ENCODE results near the gene ENAH. TPM values are rescaled to one million over a fixed set of nuclear protein-coding genes. Genes with fewer than 3 reads are reported as not detected.

Gene ENAH
- total RNA-seq, 1 experiment from 2014 or later: 285 TPM

DNA sequence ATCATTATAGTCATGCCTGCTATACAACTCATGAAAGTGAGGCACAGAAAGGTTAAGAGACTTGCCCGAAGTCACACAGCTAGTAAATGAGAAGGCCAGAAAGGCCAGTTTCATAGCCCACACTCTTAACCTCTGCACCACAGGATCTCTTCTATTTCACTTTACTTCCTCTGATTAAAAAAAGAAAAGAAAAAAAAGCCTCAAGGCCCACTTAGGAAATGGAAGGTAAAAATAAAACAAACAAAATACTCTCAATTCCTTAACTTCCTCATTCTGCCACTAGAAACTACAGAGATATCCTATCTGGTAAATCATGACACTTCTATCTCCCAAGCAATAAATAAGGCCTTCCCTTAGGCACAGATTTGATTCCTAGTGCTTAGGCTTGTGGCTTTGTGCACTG lies 7.6 kb upstream of the ENAH start:
- Mint-ChIP-seq H3K36me3 (ENCODE audit: insufficient read depth in 1 of 3, low read depth in 3 of 3) (no peaks in the 10 kb centered on the region), H3K4me1 (peaks cover 1 to 4% of the 10 kb centered on the region in 2 experiments; a peak in 2 of 4 replicates), H3K9me3 (no peaks in the 10 kb centered on the region), H3K4me3 (no peak overlapping the region), H3K27ac (no peak overlapping the region), H3K27me3 (ENCODE audit: low read depth) (no peaks in the 10 kb centered on the region; the same call in 1 of the 2 replicates)
- Histone ChIP-seq H2BK120ac (ENCODE audit: low read depth, low read length, poor library complexity, severe bottlenecking) (no peak overlapping the region), H3K27ac (ENCODE audit: insufficient read length, low read depth, low read length) (no peak overlapping the region), H3K23ac (ENCODE audit: insufficient read length, low read depth, low read length) (no peak overlapping the region), H3K4me2 (ENCODE audit: insufficient read depth, insufficient read length, low read length) (no peak overlapping the region), H4K91ac (ENCODE audit: insufficient read length, low read depth, low read length) (no peak overlapping the region), H3K79me1 (ENCODE audit: insufficient read depth, low read depth, low read length, poor library complexity, severe bottlenecking) (no peaks in the 10 kb centered on the region), H3K56ac (ENCODE audit: insufficient read length, low read depth, low read length) (no peak overlapping the region), H2BK15ac (ENCODE audit: low read depth, low read length) (no peak overlapping the region), H3K14ac (ENCODE audit: insufficient read depth, low read length) (no peak overlapping the region), H2BK20ac (ENCODE audit: low read depth, low read length, poor library complexity, severe bottlenecking) (no peak overlapping the region), H3K9me3 (ENCODE audit: control insufficient read depth, low read depth, low read length) (no peaks in the 10 kb centered on the region), H4K20me1 (ENCODE audit: control insufficient read depth, insufficient read depth, insufficient read length) (no peaks in the 10 kb centered on the region), H3K23me2 (ENCODE audit: insufficient read length, low read depth, low read length, poor library complexity, severe bottlenecking) (no peaks in the 10 kb centered on the region), H3K27me3 (ENCODE audit: insufficient read depth, low read length) (no peaks in the 10 kb centered on the region), H2AK5ac (ENCODE audit: insufficient read length, low read length) (no peak overlapping the region), H3T11ph (ENCODE audit: low read length) (no peak overlapping the region), H2AFZ (ENCODE audit: low read length) (no peak overlapping the region), H3K4me1 (ENCODE audit: insufficient read depth, low read length) (no peaks in the 10 kb centered on the region), H3K18ac (ENCODE audit: insufficient read length, low read depth, low read length) (no peak overlapping the region), H3K79me2 (ENCODE audit: insufficient read depth, low read length) (no peaks in the 10 kb centered on the region), H4K8ac (replicated peaks; ENCODE audit: insufficient read length, low read depth, low read length) (no peak overlapping the region), H3K9ac (ENCODE audit: extremely low read depth, insufficient read length, low read length) (no peak overlapping the region), H4K5ac (ENCODE audit: insufficient read length, low read depth, low read length) (no peak overlapping the region), H3K4ac (ENCODE audit: low read depth, low read length) (no peak overlapping the region), H2BK12ac (ENCODE audit: insufficient read length, low read depth, low read length) (no peak overlapping the region), H2BK5ac (ENCODE audit: insufficient read length, low read length) (no peak overlapping the region)
- no CpG with 5 or more reads among the region's 1 CpG for WGBS (ENCODE audit: extremely low coverage, insufficient read length, low lambda C conversion rate)
- TF ChIP-seq, protein P1, sequence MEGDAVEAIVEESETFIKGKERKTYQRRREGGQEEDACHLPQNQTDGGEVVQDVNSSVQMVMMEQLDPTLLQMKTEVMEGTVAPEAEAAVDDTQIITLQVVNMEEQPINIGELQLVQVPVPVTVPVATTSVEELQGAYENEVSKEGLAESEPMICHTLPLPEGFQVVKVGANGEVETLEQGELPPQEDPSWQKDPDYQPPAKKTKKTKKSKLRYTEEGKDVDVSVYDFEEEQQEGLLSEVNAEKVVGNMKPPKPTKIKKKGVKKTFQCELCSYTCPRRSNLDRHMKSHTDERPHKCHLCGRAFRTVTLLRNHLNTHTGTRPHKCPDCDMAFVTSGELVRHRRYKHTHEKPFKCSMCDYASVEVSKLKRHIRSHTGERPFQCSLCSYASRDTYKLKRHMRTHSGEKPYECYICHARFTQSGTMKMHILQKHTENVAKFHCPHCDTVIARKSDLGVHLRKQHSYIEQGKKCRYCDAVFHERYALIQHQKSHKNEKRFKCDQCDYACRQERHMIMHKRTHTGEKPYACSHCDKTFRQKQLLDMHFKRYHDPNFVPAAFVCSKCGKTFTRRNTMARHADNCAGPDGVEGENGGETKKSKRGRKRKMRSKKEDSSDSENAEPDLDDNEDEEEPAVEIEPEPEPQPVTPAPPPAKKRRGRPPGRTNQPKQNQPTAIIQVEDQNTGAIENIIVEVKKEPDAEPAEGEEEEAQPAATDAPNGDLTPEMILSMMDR (conservative IDR thresholded peaks at IDR 0.05): no peak
- DNase-seq: no peak
